Esophagus (tissue), 2 donors: ENCODE measurements around the gene ZPBP. TPM values are rescaled to one million over a fixed set of nuclear protein-coding genes. Genes with fewer than 3 reads are reported as not detected.

Experiments
- H3K27ac ChIP-seq, 2 donors: one replicate each; pipeline ENCODE4 v1.5.1; 2013; ENCODE audit warnings: low read depth in 2 of 2, mild to moderate bottlenecking in 2 of 2, inconsistent platforms in 1 of 2, low read length in 1 of 2, moderate library complexity in 1 of 2
- H3K27me3 ChIP-seq, 2 donors: one replicate each; pipeline ENCODE4 v1.6.1; 2013; ENCODE audit warnings: low read length in 2 of 2, control low read depth in 1 of 2, mild to moderate bottlenecking in 1 of 2; ENCODE audit not compliant: insufficient read depth in 2 of 2, control insufficient read depth in 1 of 2
- H3K36me3 ChIP-seq, 2 donors: one replicate each; pipeline ENCODE4 v1.6.1; 2013; ENCODE audit warnings: low read length in 1 of 2; ENCODE audit not compliant: control insufficient read depth in 2 of 2, insufficient read depth in 2 of 2
- H3K4me1 ChIP-seq, 2 donors: one replicate each; pipeline ENCODE4 v1.6.1; 2013; ENCODE audit warnings: low read length in 1 of 2; ENCODE audit not compliant: control insufficient read depth in 2 of 2, insufficient read depth in 2 of 2
- H3K4me3 ChIP-seq, 2 donors: one replicate each; pipeline ENCODE4 v1.5.1; 2013; ENCODE audit warnings: low read length in 2 of 2, mild to moderate bottlenecking in 2 of 2, low read depth in 1 of 2, moderate library complexity in 1 of 2
- H3K9me3 ChIP-seq, 2 donors: one replicate each; pipeline ENCODE4 v1.6.1; 2013; ENCODE audit warnings: mild to moderate bottlenecking in 2 of 2, low read depth in 1 of 2, low read length in 1 of 2, moderate library complexity in 1 of 2; ENCODE audit not compliant: control insufficient read depth in 2 of 2, insufficient read depth in 1 of 2
- WGBS, 2 donors: extraction: QIAGEN DNeasy Blood & Tissue Kit; methylation state at CpG; one replicate each; pipeline ENCODE4 v1.1.7; 2013; 5-methylcytosine and 5-hydroxymethylcytosine counted together
- polyA plus RNA-seq, 2 donors: library from polyadenylated mRNA; stranded (reverse); fragments of 200-250 nt; gene quantifications; one replicate each; pipeline ENCODE4 v1.2.3, GENCODE V29; 2013
- donor health status: healthy with polysubstance abuse.
- donor health status: Bipolar disorder and iron deficiency.

ZPBP gene
- polyA plus RNA-seq, 2 donors = not detected

DNA sequence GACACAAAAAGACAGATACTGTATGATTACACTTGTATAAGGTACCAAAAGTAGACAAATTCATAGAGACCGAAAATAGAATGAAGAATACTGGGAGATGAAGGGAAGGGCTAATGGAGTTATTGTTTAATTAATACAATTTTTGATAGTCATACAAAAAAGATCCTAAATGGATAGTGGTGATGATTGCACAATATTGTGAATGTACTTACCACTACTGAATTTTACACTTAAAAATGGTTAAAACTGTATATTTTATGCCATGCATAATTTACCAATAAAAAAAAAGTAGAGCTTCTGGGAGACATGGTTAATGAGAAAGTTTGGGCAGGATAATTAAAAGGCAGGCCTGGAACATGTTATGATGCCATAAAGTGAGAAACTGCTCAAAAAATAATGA is 119.0 kb downstream of the ZPBP start:
- H3K36me3 ChIP-seq = no peaks in the 10 kb centered on the region
- no peaks in the 10 kb centered on the region for H3K27me3 ChIP-seq
- WGBS, 2 donors = 89 to 98% methylated on average over 1 of the region's 1 CpG
- no peak overlapping the region for H3K4me3 ChIP-seq
- H3K4me1 ChIP-seq = no peaks in the 10 kb centered on the region
- H3K27ac ChIP-seq = no peak overlapping the region
- H3K9me3 ChIP-seq = no peaks in the 10 kb centered on the region

- Histone ChIP-seq H3K27me3 (no peaks in the 10 kb centered on the region), H3K4me1 (no peaks in the 10 kb centered on the region), H3K27ac (no peak overlapping the region), H3K4me3 (no peak overlapping the region), H3K9me3 (peaks cover 0 to 2% of the 10 kb centered on the region in 2 donors), H3K36me3 (no peaks in the 10 kb centered on the region)
- 78 to 80% methylated on average over 2 of the region's 2 CpGs for WGBS, 2 donors
Measured at GRCh38 chr7:49937608-49938007, 155.4 kb downstream of the ZPBP start.

DNA sequence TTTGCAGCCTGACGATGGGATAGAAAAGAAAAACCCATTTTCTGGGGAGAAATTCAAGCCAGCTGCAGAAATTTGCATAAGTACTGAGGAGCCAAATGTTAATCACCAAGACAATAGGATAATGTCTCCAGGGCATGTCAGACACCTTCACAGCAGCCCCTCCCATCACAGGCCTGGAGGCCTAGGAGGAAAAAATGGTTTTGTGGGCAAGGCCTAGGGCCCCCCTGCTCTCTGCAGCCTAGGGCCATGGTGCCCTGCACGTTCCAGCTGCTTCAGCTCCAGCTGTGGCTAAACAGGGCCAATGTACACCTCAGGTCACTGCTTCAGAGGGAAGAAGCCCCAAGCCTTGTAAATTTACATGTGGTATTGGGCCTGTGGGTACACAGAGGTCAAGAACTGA is 161.4 kb downstream of the ZPBP start:
- 79 to 80% methylated on average over 2 of the region's 2 CpGs for WGBS, 2 donors
- H3K36me3 ChIP-seq = no peaks in the 10 kb centered on the region
- peaks cover 3 to 7% of the 10 kb centered on the region in 2 donors for H3K9me3 ChIP-seq
- no peaks in the 10 kb centered on the region for H3K4me1 ChIP-seq
- no peaks in the 10 kb centered on the region for H3K27me3 ChIP-seq
- H3K4me3 ChIP-seq = no peak overlapping the region
- no peak overlapping the region for H3K27ac ChIP-seq

DNA sequence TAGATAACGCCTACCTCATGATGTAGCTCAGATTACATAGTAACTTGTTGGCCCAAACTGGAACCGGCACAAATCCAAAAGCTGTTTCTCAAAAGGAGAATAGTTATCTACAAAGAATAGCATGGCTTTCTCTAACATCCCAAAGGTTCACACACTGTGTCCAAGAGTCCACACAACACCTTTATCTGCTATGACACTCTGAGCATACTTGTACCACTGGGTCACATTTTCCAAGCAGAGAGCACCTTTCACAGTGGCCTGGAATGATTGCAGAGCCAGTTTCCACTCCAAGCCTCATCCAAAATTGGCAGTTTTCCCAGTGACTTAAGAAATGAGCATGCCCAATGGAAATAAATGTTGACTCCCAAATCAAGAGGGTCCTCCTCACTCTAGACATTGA is 164.3 kb downstream of the ZPBP start:
- Histone ChIP-seq H3K4me3 (no peak overlapping the region), H3K36me3 (no peaks in the 10 kb centered on the region), H3K27me3 (no peaks in the 10 kb centered on the region), H3K27ac (no peak overlapping the region), H3K9me3 (peaks cover 3 to 7% of the 10 kb centered on the region in 2 donors), H3K4me1 (no peaks in the 10 kb centered on the region)
- WGBS, 2 donors = 92% methylated on average over 2 of the region's 2 CpGs

DNA sequence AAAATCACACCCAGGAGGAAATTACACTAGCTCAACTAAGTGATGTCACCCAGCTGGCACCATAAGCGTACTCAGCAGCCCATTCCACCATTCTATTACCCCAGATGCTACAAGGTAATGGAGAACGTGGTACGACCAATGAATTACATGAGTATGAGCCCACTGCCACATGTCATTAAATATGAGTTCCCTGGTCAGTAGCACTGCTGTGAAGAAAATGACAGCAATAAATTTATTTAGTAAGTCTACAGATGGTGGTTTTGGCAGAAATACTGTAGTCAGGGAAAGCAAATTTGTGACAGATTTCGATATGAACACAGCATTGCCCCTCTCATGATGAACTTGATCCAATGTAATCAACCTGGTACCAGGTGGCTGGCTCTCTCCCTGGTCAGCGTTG is 165.4 kb downstream of the ZPBP start:
- no peak overlapping the region for H3K4me3 ChIP-seq
- no peaks in the 10 kb centered on the region for H3K36me3 ChIP-seq
- H3K27ac ChIP-seq = no peak overlapping the region
- 84 to 85% methylated on average over 5 of the region's 5 CpGs for WGBS, 2 donors
- no peaks in the 10 kb centered on the region for H3K4me1 ChIP-seq
- H3K9me3 ChIP-seq = peaks cover 3 to 5% of the 10 kb centered on the region in 2 donors
- no peaks in the 10 kb centered on the region for H3K27me3 ChIP-seq

DNA sequence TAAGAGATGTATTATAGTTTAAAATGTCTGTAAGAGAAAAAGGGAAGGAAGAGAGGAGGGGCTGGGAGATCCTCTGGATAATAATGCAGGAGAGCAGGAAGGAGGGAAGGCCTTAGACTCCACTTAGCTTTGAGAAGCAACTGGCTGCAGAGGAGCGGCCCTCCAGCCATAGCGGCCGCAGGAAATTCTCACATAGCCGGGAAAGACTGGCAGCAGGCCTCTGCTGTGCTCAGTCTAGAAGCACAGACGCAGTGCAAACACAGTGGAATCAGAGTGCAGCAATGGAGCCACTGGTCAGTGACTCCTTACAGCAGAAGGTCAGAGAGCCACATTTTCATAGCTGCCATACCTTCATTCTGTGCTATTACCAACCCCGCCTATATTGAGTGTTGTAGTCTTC is 166.3 kb downstream of the ZPBP start:
- Histone ChIP-seq H3K4me1 (no peaks in the 10 kb centered on the region), H3K27me3 (no peaks in the 10 kb centered on the region), H3K9me3 (peaks cover 0 to 1% of the 10 kb centered on the region in 2 donors), H3K4me3 (no peak overlapping the region), H3K36me3 (no peaks in the 10 kb centered on the region), H3K27ac (no peak overlapping the region)
- 87 to 90% methylated on average over 6 of the region's 6 CpGs for WGBS, 2 donors

GRCh38 chr7:49911909-49912308 is 181.1 kb downstream of the ZPBP start:
- no peaks in the 10 kb centered on the region for H3K9me3 ChIP-seq
- no peak overlapping the region for H3K4me3 ChIP-seq
- WGBS, 2 donors = 87 to 88% methylated on average over 8 of the region's 8 CpGs
- no peak overlapping the region for H3K27ac ChIP-seq
- H3K4me1 ChIP-seq = no peaks in the 10 kb centered on the region
- no peaks in the 10 kb centered on the region for H3K36me3 ChIP-seq
- H3K27me3 ChIP-seq = no peaks in the 10 kb centered on the region

DNA sequence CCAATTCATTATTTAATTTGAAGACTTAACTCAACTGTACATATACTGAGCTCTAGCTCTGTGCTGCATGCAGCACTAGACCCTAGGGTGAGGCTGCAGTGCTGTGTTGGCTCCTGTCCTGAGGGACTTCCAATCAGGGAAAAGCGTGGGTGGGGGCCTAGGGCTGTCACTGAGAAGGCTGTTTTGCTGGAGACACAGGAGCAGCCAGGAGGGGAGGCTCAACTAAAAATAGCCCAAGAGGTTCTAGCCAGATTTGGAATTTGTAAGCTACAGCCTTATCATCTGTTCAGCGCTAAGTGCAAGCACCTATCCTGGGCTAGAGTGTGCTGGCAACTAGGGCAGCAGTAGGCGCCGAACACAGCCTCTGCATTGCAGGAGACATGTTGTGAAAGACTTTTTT is 198.5 kb downstream of the ZPBP start:
- Histone ChIP-seq H3K4me3 (no peak overlapping the region), H3K27me3 (no peaks in the 10 kb centered on the region), H3K36me3 (no peaks in the 10 kb centered on the region), H3K4me1 (no peaks in the 10 kb centered on the region), H3K9me3 (no peaks in the 10 kb centered on the region), H3K27ac (no peak overlapping the region)
- WGBS, 2 donors = 90 to 94% methylated on average over 4 of the region's 4 CpGs

DNA sequence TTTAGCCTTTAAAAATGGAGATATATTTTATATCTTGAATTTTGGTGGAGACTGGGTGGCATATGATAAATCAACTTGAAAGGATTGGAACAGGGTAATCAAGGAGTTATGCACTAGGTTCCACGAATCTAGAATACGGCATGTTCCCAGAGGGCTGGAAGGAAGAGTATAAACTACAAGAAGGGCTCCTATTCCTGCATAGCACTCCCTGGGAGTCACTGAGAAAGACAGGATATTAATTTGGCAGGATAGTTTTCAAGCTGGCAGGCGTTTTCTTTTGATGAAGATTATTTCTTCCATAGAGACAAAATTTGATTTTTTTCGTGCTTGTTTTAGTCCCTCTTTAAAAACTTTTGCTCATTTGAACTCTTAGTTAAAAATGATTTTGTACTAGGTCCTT is 199.9 kb downstream of the ZPBP start:
- H3K27ac ChIP-seq = no peak overlapping the region
- no peaks in the 10 kb centered on the region for H3K36me3 ChIP-seq
- H3K4me3 ChIP-seq = no peak overlapping the region
- H3K27me3 ChIP-seq = no peaks in the 10 kb centered on the region
- no peaks in the 10 kb centered on the region for H3K4me1 ChIP-seq
- WGBS, 2 donors = 49 to 53% methylated on average over 4 of the region's 4 CpGs
- H3K9me3 ChIP-seq = no peaks in the 10 kb centered on the region

GRCh38 chr7:49892481-49892880 is 200.6 kb downstream of the ZPBP start:
- Histone ChIP-seq H3K9me3 (no peaks in the 10 kb centered on the region), H3K4me3 (no peak overlapping the region), H3K27me3 (no peaks in the 10 kb centered on the region), H3K36me3 (no peaks in the 10 kb centered on the region), H3K27ac (no peak overlapping the region), H3K4me1 (no peaks in the 10 kb centered on the region)
- 79 to 92% methylated on average over 2 of the region's 2 CpGs for WGBS, 2 donors
